GM19099 (cell line): Measurements from ENCODE around the gene UBE2C.
A peak's percentile ranks its signal among the peaks of the same experiment; 100 is the strongest.

Source experiments
- POLR2A ChIP-seq: IDR thresholded peaks from 3 replicates; pipeline ENCODE4 v1.6.1; 2011; ENCODE audit warnings: low read depth; ENCODE audit not compliant: insufficient read length; ENCODE audit errors: extremely low read depth

Gene UBE2C

DNA sequence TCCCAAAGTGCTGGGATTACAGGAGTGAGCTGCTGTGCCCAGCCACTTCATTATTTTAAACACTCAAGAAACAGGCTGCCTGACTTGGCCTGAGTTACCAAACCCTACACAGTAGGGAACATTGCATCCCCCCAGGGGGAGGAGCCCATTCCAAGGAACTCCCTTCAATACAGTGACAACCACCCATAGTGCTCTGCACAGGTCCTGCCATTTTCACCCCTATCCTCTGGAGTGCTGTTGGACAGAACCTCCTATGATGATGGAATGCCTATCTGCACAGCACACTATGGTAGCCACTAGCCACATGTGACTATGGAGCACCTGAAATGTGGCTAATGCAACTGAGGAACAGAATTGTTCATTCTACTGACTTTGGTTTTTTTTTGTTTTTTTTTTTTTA, 33.0 kb downstream of the UBE2C start:
- TF ChIP-seq POLR2A = no peak

DNA sequence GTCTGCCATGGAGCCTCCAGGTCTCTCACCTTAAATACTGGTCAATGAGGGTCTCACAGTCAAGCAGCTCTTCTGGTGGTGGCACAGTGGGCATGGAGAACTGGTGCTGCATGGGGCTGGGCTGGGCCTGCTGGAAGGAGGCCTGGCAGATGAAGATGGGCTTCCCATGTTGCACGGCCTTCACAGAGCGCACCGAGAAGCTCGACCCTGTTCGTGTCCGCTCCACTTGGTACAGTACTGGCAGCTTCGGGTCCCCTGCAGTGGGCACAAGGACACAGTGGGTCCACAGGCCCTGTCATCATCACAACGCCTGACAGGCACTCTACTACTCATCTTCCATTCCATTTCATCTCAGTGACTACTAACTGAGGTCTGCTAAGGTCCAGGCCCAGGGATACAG, 36.0 kb downstream of the UBE2C start:
- no peak for TF ChIP-seq POLR2A

DNA sequence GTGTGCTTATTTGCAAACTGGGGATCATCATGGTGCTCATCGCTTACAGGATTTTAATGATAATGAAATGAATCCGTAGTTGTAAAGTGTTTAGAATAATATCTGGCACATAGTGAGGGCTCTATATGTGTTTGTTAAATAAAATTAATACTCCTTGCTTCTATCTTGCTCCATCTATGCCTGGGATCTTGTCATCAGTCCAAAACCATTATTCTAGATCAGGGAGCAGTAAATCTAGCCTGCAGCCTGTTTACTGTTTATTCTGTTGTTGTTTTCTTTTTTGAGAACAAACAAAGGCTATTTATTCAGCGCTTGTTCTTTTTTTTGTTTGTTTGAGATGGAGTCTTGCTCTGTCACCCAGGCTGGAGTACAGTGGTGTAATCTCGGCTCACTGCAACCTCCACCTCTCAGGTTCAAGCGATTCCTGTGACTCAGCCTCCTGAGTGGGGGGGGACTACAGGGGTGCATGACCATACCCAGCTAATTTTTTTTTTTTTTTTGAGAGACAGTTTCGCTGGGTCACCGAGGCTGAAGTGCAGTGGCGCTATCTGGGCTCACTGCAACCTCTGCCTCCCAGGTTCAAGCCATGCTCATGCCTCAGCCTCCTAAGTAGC, 36.6 kb downstream of the UBE2C start:
- no peak for TF ChIP-seq POLR2A

DNA sequence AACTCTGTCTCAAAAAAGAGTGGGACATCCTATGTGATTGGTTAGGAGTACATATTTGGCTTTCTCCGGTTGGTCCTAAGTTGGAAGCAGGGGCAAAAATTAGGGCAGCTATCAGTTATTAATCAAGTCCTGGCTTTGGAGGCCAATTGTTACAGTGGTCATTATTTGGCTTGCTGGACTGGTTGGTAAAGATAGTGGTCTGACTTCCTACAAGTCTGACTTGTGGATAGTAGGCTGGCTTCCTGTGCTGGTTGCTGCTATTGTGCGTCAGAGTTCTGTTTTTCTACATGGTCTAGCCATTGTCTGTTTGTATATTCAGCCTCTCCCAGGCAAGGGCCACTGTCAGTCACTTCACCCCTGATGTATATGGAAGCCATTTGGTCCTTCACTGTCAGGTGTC, 37.8 kb downstream of the UBE2C start:
- no peak for TF ChIP-seq POLR2A

DNA sequence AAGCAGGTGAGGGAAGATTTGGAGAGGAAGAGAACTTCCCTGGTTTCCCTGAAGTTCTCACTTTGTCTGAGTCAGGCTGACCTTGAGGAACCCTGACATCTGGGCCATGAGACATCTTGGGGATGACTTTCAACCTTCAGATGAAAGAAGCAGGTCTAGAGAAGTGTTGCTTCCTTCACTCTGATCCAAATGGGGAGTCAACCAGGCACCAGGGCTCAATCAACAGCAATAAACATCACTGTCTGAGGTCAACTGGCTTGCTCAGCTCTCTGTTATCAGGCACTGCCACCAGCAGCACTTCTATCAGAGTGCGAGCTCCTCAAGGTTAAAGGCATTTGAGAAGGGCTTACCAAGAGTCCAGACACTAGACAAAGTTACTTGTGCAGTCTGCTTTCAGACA, 38.5 kb downstream of the UBE2C start:
- TF ChIP-seq POLR2A = no peak

DNA sequence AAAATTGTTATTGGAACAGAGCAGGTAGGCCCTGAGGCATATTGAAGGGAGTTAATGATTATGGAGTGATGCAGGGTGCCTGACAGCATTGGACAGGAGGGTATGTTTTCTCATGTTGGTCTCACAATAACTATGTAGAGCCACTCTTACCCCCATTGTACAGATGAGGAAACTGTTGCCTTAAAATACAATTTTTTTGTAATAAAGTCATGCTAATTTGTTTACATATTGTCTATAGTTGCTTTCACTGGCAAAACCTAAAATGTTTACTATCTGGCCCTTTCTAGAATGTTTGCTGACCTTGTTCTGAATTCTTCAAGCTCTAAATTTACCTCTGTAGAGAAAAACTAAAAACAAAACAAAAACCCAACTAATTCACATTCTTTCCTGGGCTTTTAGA, 39.1 kb downstream of the UBE2C start:
- TF ChIP-seq POLR2A = no peak

DNA sequence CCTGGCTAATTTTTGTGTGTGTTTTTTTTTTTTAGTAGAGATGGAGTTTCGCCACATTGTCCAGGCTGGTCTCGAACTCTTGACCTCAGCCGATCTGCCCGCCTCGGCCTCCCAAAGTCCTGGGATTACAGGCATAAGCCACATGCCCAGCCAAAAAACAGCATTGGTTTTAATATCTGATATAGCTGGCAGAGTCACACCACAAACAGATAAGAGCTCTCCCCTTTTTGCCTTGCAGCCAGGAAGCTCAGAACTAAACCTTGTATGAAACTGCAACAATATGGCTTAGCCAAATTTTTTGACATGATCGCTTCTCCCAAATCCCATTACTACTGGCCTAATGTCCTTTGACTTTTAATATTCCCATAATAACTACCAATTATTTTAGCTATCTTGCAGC, 39.9 kb downstream of the UBE2C start:
- TF ChIP-seq POLR2A = no peak

DNA sequence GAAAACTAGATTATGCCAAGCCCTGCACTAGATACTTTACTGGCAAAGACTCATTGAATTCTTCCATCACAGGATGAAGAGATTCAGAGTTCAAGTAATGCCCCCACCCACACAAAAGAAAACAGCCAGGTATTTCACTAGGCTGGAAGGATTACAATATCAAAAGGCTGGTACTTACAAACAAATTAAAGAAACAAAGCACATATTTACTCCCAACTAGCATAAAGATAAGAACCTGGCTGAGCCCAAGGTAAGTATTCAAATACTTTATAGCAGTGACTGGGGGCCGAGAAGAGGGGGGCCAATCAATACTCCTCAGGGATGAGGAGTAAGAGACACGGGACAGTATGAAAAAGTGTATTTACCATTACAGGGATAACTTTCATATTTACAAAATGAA, 41.0 kb downstream of the UBE2C start:
- no peak for TF ChIP-seq POLR2A

DNA sequence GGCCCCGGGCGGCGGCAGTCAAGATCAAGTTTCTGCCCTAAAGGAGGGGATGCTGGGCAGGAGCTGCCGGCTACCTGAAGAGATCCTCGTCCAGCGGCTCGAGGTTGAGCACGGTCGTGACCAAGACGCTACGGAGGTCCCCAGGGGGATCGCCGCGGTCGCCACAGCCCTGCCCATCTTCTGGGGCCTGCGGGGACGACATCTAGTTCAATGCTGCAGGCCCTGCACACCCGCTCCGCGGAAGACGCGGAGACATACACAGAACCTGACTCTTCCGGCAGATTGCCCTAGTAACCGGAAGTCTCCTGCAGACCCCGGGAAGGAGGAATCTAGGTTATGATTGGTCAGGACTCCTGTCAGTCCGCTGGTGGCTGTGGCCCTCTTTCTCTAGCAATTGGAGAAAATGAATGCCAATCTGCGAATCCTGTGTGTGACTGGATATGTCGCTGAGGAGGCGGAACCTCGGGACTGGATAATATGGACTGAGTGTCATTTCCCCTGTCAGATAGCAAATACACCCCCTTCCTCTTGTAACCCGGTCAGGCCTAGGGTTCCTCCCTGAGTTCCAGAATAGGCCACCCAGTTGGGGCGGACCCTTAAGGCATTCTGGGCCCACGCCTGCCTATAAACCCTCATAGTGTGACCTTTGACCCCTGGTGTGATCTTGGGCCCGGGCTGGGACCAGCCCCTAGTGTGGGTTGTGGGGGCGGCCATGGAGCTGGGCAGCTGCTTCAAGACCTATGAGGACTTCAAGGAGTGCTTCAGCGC, 44.9 kb downstream of the UBE2C start, which contains the start of the genes ACOT8 and ZSWIM3:
TSS of gene ACOT8 (minus strand) at position 279 of the 768 bp plus-strand sequence. CDS start at position 202, 77 bp downstream.
TSS of gene ZSWIM3 (plus strand) at position 501 of the 768 bp plus-strand sequence. CDS start at position 713, 212 bp downstream.
- TF ChIP-seq POLR2A = peak; percentile 90

DNA sequence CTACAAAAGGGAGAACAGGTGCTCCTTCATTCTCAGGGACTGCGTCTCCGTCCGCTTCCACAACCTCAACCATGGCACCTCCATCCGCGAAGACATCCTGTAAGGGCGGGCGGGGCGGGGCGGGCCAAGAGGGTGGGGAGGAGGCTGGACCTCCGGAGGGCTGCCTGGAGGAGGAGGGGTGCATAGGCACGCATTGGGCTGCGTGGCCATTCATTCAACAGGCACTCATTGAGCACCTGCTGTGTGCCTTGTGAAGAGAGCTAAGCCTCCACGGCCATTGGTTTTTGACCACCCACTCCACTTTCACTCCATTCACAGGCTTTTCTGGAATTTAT, 45.4 kb downstream of the UBE2C start:
- peak; percentile 8 for TF ChIP-seq POLR2A

DNA sequence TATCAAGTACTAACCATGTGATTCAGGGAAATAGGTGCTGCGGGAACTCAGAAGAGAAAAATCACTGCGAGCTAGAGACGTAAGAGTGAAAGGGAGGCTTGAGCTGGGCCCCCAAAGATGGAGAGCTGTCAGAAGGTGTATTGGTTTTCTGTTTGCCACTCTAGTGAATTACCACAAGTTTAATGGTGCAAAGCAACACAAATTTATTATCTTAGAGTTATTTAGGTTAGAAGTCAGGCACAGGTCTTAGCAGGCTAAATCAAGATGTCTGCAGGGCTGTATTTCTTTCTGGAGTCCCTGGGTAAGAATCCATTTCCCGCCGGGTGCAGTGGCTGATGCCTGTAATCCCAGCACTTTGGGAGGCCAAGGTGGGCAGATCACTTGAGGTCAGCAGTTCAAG, 47.5 kb downstream of the UBE2C start:
- TF ChIP-seq POLR2A = no peak

DNA sequence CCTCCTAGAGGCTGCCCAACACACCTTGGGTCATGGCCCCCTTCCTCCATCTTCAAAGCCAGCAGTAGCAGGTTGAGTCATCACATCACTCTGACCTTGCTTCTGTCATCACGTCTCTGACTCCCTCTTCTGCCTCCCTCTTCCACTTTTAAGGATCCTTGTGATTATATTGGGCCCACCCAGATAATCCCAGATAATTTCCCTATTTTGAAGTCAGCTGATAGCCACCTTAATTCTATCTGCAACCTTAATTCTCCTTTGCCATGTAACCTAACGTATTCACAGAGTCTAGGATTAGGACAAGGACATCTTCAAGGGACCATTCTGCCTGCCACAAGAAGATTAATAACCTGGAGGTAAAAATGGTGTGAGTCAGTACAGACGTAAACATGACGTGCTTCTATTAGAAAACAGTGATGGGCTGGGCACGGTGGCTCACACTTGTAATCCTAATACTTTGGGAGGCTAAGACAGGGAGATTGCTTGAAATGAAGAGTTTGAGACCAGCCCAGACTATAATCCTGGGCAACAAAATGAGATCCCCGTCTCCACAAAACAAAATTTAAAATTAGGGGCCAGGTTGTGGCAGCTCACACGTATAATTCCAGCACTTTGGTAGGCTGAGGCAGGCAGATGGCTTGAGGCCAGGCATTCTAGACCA, 48.2 kb downstream of the UBE2C start:
- TF ChIP-seq POLR2A = no peak

DNA sequence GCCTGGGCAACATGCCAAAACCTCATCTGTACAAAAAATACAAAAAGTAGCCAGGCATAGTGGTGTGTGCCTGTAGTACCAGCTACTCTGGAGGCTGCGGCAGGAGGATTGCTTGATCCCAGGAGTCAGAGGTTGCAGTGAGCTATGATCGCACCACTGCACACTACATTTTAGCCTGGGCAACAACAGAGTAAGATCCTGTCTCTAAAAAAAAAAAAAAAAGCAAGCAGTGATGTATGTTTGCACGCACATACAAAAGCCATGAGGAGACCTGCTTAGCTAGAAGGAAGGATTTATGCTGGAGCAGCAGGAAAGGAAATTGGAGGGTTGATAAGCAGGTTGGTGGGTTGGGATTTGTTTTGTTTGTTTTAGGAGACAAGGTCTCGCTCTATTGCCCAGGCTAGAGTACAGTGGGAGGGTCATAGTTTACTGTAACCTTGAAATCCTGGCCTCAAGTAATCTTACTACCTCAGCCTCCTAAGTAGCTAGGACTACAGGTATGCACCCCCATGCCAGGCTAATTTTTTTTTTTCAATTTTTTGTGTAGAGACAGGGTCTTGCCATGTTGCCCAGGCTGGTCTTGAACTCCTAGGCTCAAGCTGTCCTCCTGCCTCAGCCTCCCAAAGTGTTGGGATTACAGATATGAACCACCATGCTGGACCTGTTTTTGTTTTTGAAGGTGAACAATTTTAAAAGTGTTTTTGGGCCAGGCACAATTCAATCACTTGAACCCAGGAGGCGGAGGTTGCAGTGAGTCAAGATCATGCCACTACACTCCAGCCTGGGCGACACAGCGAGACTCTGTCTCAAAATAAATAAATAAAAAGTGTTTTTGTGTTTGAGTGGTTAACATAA, 49.0 kb downstream of the UBE2C start:
- no peak for TF ChIP-seq POLR2A

DNA sequence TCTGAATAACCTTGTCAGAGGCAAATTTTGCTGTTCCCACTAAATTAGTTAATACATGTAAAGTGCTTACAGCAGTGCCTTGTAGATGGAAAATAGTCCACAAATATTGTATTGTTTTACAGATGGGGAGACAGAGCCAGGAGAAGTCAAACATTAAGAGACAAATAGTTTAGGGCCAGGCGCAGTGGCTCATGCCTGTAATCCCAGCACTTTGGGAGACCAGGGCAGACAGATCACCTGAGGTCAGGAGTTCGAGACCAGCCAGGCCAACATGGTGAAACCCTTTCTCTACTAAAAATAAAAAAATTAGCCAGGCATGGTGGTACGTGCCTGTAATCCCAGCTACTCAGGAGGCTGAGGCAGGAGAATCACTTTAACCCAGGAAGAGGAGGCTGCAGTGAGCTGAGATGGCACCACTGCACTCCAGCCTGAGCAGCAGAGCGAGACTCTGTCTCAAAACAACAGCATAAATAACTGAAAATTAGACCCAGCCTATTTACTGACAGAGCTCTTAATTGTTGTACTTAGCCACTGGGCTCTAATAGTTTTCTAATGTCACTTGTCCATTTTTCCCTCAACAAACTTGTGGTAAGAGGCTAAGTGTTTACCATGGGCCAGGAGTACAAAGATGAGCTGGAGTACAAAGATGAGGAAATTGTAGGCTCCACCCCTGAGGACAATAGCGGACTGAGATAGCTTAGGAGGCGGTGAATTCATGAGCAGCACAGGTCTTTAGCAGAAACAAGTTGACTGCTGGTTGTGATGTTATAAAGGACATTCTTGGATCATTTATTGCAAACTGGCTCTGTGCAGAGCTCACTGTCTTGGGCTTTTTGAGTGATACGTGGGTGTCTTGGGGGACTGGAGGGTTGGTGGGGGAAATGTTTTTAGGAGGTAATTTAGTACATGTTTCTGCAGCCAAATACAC, 51.4 kb downstream of the UBE2C start:
- no peak for TF ChIP-seq POLR2A
